HG03280 (cell line): ENCODE measurements around the gene ZNF438.

Experiments used
- ATAC-seq: cut with Tn5 transposase; IDR thresholded peaks from one replicate; pipeline ENCODE4 v1.9.1; 2021; ENCODE audit warnings: mild to moderate bottlenecking, moderate library complexity; ENCODE audit not compliant: unreplicated experiment

The ZNF438 gene

DNA sequence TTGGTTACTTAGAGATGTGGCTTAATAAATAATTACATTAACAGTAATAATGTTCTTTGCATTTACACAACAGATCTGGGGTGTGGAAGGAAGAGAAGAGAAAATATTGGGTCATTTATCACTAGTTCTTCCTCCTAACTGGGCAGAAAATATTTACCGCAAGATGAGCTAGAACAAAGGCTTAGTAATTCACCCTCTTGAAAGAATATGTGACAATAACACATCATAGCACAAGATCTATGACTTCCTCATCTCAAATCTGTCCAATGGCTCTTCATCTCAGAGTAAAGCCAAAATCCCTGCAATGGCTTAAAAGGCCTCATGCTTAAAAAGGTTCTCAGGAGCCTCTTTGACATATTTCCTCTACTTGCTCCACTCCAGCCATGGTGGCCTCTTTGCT is 178.6 kb downstream of the ZNF438 start:
- ATAC-seq, result no peak

DNA sequence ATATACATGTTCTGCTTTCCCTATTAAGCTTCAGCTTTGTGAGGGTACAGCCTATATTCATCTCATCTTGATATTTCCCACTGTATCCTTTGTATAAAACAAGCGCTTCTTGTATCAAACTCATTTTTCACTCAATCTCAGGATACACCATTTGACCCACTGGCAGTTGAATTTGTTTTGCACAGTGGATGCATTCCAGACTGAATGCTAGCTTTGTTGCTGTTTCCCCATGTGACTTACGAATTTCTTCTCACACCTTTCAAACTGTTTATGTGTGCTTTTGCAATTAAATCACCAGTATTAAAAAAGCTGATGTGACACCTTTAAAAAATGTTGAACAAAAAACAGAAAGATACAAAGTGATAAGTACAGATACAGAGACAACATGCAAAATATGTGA is 180.9 kb downstream of the ZNF438 start:
- no peak for ATAC-seq

GRCh38 chr10:30849231-30850035 is 182.2 kb downstream of the ZNF438 start:
- no peak for ATAC-seq

- no peak for ATAC-seq
Observed at GRCh38 chr10:30848396-30849032, 183.2 kb downstream of the ZNF438 start.

- ATAC-seq, result no peak
Observed at GRCh38 chr10:30847642-30848041, 184.0 kb downstream of the ZNF438 start.

DNA sequence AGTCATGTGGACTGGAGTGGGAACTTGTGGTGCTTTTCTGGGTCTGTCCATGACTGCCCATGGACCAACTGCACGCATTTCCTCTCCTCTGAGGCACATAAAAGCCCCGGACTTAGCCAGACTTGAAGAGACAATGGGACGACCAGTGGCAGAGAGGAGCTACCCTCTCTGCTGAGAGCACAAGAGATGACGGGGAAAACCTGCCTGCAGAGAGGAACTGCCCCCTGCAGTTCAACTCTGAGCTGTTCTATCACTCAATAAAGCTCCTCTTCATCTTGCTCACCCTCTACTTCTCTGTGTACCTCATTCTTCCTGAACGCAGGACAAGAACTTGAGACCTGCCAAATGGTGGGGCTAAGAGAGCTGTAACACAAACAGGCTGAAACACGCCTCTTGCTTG is 184.5 kb downstream of the ZNF438 start:
- ATAC-seq, result no peak

DNA sequence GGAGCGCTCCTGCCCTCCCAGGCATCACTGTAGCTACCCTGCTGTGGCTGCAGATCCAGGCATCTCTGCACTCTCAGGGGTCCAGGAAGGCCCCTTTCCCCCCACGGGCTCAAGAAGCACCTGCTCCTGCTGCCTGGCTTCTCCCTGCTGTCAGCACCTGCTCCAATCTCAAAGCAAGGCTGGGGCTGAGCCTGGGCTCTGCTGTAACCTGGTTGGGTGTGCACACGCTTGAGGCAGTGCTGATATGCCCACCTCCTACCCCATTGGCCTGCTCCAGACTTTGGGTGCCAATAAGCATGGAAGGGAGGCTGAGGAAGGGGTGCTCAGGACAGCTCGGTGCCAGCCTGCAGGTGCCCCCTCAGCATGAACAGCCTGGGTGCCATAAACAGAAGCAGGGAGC is 185.0 kb downstream of the ZNF438 start:
- ATAC-seq, result no peak

DNA sequence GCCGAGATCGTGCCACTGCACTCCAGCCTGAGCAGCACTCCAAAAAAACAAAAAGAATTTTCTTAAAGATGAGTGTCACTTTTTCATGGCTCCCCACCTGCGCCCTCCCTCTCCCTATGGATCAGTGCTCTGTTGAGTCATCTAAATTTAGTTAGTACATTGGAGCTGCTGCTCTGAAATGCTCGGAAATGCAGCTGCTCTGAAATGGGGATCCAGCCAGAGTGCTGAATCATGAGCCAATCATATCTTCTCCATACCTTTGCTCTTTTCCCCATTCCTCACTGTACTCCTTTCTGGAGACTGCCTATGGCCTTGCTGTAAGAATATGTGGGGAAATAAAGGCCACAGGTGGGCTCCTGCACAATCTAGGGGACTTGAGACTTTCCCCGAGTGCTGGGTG is 188.8 kb downstream of the ZNF438 start:
- no peak for ATAC-seq

DNA sequence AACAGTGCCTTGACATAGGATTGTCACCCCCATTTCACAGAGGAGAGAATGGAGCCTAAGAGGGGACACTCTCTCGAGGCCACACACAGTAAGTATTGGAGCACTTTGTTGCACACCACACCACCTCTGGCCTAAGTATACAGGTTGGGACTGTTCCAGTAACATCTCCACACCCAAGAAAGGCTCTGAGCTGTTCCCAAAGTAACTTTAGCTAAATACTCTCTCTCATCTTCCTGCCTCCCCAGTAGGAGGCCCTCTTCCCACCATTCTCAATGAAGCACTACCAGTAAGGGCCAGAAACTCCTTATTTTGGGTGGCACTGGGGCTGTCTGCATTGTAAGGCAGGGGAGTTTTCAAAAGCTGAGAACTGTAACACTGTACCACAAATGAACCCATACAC is 189.5 kb downstream of the ZNF438 start:
- ATAC-seq, result no peak

- ATAC-seq, result no peak
Observed at GRCh38 chr10:30840395-30841050, 191.1 kb downstream of the ZNF438 start.

DNA sequence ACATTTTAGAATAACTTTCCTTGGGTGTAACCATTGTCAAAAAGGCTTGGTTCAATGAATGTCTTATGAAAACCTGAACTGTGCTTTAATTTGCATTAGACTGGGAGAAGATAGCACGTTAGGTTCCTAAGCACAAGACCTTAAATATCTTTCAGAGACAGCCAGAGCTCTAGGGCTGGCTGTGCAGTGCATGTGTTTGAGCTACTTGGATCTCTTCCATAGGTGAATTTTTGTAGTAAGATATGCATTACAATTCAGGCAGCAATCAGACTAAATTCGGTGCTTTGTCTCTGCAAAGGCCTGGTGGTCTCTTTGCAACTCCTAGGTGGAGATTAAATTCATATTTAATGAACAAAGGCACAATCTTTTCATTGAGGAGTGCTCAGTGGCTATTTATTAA is 192.0 kb downstream of the ZNF438 start:
- no peak for ATAC-seq

GRCh38 chr10:30836406-30836805 is 195.3 kb downstream of the ZNF438 start:
- no peak for ATAC-seq

DNA sequence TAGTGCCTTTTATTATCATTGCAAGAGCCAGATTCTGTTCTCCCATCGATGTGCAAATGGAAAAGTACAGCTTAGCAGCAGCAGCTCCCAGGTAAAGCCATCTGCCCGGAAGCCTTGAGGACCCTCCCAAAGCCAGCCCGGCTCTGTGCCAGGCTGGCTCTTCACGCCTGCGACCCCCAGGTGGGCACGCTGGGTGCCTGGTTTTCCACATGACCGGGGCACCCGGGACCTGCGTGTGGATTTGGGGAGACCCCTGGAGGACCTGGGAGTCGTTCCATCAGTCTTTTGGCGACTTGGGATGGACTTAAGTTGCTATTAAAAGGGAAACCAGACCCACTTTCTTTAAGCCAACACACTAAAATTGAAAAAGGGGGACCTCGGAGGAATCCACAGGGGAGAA is 196.5 kb downstream of the ZNF438 start:
- ATAC-seq, result no peak

DNA sequence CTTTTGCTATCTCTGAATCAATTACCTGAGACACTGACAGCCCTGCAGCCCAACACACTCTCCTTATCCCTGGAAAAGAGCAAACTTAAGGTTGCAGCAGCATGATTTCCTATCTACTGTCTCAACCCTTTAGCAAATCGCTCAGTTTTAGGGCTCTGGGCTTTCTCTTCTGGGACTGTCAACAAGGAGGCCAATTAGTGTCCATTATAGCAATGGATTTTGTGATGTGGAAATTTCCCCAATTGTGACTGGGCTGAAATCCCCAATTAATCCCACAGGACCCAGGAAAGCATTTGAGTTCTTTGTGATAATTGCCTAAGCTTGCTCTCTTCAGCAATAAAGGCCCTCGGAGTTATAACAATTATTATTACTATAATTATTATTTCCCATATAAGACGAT is 197.0 kb downstream of the ZNF438 start:
- no peak for ATAC-seq

GRCh38 chr10:30834153-30834552 is 197.5 kb downstream of the ZNF438 start:
- ATAC-seq, result no peak

GRCh38 chr10:30833628-30833970 is 198.1 kb downstream of the ZNF438 start:
- no peak for ATAC-seq

DNA sequence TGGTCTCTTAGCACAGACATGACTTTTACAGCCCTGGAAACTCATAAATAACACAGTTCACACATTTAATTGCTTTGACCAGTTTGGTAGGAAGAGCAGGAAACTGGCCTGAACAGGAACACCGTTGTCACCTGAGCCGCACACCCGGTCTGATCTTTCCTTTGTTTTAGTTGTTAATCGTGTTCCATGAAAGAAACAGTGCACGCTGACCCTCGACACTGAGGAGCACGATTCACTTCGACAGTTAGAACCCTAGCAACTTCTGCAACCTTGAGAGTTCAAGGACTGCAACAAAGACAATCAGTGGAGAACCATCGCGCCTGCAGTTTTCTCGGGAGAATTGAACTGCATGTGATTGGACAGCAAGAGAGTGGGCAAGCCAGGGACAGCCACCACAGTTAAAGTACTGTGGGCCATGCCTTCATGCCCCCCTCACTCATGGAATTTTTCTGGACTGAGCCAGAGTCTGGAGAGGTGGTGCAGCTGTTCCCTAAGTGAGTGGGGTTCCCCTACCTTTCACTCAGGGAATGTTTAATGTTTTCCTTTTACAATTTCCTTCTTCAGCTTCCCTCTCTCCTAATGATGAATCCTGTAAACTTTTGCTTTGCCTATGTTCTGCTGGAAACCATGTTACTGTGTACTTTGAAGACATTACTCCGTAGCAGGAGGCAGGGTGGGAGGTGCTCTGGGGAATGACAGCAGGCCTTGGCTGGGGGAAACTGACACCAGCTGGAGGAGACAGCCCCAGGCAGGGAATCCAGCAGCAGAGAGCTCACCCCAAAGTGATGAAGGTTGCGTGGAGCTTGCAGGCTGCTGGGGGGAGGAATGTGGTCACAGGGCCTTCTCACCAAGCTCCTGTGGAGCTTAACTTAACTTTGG is 198.7 kb downstream of the ZNF438 start:
- ATAC-seq, result no peak

DNA sequence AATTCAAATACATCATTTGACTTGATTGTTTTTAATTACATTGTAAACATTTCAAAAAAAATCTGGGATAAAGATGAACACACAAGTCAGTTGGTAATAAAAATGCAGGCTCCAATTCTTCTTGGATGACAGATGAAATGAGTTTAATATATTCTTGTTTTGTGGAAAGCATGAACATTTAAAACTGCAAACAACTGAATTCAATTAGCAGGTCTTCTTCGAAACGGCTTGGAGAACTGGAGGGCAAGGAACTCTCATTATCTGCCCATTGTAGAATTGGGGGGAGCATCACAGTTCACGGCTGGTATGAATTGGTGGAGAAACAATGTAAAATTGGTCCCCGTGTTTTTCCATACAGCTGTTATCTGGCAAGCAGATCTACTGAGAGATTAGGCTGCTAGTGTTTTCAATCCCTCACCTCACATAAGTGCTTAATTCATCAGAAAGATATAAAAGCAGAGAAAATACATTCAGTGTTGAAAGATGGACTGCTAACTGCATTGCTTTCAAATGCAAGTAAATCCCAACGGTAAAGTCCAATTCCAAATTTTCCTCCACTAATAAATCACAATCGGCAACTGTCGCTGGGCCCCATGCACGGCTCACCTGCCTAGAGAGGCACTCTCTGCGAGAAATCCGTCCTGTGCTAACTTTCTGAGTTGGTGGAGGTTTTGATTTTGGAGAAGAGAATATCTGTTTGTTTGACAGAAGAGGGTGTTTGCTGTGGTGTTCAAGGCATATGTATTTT is 199.5 kb downstream of the ZNF438 start:
- ATAC-seq, result no peak

DNA sequence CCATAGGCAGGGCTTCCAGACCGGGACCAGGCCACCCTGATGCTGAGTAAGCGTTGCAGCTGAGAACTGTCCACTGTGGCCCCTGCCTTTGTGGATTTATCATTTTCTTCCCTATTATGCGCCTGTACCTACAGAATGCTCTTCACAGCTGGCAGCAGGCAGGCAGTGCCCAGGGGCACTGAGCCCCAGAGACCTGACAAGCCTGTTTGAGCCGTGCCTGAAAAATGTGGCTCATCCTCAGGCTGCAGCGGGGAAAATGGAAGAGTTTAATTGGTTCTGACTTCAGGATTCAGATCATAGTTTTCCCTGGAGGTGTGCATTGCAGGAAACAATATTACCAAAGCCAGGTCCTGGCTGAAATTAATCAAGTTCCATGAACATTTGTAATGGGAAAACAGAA is 200.2 kb downstream of the ZNF438 start:
- no peak for ATAC-seq
